HG02973 (cell line): ENCODE results near the gene SNX1.
"Not testable (repeated sequence)": the region's sequence is repeated elsewhere in the genome, so short reads cannot be mapped to it uniquely, and the experiment has no call there.

Experiments
- ATAC-seq: cut with Tn5 transposase; IDR thresholded peaks from one replicate; pipeline ENCODE4 v1.9.1; 2021; ENCODE audit warnings: moderate library complexity; ENCODE audit not compliant: unreplicated experiment

The SNX1 gene

DNA sequence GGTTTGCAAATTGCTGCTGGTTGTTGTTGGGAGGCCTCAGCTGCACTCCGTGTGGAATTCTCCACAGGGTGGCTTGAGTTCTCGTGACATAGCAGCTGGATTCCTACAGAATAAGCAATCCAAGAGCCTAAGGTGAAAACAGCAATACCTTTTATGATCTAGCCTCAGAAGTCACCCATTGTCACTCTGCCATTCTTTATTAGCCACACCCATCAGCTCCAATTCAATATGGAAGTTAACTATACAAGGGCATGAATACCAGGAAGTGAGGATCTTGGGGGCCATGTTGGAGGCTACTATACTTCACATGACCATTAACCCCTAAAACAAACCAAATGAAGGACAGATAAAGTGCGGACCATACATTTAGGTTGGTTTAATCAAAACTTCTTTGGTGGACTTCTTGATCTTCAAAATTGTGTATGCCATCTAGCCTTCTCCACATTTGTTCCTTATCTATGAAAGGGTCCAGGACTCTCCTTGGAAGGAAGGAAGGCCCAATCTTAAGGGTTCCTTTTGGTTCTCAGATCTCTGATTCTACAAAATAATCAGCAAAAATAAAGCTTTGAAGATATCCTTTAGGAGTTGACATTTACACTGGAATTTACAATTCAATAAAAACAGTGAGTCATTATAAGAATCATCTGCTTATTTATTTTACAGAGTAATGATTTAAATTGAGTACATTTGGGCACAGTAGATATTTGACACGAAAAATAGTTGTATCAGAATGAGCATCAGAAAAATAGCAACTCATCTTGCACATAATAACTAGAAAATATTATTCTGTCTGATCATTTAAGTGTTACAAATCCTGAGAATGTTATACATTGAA, 23.6 kb upstream of the SNX1 start:
- ATAC-seq = no peak

DNA sequence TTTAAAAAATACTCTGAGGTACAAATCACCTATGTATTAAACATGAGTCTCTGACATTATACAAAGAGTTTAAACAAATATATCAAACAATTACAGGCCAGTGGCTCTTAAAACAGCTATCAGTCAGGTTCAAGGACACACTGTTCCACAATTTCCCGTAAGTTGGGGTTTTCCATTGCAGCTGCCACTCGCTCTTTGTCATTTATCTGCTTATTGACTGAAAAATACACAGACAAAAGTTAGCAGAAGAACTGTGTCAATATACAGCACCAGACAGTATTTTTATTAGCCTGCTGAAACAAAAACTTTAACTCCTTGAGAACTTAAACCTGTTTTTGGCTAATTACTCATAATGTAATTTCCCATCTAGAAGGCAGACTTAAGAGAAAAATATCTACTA, 23.0 kb upstream of the SNX1 start:
- no peak for ATAC-seq

DNA sequence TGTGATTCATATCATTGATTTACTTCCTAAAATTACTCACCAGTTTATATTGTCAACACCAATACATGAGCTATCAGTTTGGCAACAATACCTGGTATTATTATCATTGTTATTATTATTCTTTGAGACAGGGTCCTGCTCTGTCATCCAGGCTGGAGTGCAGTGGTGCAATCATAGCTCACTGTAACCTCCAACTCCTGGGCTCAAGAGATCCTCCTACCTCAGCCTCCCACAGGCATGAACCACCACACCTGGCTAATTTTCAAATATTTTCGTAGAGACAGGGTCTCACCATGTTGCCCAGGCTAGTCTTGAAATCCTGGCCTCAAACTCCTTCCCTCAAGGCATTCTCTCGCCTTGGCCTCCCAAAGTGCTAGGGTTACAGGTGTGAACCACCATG, 22.3 kb upstream of the SNX1 start:
- ATAC-seq = not testable (repeated sequence)

DNA sequence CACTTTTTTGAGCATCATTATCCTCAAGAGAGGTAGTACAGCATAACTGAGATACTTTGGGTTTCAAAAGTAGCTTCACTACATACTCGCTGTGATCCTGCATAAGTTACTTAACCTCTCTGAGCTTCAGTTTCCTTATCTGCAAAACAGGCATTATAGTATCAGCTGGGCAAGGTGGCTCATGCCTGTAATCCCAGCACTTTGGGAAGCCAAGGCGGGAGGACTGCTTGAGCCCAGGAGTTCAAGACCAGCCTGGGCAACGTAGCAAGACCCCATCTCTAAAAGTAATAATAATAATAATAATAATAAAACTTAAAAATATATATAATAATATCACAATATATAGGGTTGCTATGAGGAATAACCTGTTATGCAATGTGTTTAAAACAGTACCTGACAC, 13.0 kb upstream of the SNX1 start:
- no peak for ATAC-seq

DNA sequence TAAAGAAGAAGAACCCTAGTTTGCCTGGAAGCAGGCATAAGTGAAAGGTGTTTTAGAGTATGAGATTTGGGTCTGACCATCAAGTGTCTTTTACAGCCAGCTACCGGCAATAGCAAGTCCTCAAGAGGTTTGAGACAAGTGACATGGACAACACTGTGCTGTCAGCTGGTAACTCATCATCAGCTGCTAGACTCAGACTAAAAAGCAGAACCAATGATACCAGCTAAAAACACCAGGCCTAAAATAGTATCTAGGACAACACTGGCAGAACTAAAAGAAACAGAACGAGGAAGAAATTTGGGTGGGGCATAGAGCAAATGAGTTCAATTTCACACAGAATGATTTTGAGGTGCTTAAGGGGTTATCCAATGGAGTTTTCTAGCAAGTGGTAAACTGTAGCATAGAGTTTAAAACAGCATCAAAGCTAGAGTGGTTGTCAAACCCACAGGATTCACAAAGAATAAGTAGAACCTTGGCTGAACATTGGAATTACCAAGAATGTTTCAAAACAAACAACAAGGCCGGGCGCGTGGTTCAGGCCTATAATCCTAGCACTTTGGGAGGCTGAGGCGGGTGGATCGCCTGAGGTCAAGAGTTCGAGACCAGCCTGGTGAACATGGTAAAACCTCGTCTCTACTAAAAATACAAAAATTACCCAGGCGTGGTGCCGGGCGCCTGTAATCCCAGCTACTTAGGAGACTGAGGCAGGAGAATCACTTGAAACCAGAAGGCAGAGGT, 6.1 kb upstream of the SNX1 start:
- ATAC-seq = no peak

DNA sequence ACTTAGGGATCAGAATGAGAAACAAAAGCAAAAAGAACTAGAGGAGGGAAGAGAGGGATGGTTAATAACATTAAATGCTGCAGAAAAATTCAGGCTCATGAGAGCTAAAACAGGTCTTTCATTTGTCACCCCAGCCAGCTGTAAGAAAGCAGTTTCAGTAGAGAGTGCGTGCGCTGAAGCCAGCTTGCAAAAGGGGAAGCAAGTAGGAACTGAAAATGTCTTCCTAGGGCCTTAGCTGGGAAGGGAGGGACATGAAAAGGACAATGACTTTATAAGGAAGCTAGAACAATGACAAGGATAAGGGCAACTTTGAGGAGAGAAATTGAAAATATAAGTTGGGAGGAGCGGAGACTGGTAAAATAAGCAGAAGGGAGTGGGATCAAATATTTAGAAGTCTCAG, 5.3 kb upstream of the SNX1 start:
- ATAC-seq = no peak

DNA sequence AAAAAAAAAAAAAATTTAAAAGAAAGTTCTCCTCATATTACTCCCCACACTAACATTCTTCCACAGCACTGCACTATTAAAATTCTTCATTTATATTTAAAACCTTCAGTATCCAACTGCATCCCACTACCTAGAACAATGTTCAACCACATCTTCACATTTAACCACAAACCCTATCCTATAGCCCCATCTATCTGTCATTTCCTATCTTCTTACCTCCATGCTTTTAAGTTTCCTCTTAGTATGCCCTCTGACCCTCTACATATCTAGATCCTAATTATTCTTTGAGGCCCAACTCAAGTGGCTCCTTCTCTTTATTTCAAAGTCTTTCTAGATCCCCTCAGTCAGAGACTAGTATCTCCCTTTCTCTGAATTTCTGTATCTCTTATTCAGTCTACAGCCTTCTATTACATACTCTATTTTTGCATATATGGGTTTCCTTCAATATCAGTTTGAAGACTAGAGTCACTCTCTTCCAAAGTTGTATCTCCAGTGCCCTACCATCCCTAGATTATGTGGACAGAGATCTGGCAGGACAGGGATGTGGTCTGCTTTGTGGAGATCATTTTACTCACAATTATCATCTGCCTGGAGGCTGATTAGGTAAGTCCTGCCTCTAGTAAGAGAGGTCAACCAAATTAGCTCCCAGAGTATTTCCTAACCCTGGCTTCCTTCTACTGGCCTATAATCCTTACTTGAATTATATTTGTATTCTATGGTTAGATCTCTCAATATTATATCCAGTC, 3.5 kb upstream of the SNX1 start:
- no peak for ATAC-seq

DNA sequence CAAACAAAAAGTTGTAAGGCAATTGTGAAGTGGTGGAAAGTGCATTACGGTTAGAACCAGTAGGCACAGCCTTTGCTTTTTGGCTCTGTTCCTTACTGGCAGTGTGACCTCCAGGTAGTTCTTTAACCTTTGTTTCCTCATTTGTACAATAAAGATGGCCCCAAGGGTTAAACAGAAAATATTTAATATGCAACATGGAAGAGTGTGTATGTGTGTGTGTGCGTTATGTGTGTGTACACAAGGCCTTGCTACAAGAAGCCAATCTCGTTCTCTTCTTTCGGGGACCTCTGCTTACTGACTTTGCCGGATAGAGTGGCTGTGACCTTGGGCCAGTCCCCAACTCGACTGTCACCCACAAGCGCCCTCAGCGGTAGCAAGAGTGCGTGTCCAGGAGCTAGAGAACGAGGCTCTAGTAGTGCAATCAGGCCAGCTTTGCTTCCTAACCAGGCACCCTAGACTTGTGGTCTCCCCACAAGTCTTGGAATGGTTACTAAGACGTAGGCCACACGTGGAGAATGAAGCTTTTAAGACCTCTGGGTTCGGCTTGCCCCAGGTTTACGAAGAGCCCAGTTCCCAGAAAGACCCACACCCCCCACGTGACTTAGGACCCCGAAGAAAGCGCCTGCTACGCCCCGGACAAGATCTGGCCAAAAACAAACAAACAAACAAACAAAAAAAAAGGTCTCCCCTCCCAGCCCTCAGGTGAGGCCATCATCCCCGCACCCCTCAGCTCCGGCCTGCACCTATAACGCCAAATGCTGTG, 2.7 kb upstream of the SNX1 start:
- no peak for ATAC-seq

DNA sequence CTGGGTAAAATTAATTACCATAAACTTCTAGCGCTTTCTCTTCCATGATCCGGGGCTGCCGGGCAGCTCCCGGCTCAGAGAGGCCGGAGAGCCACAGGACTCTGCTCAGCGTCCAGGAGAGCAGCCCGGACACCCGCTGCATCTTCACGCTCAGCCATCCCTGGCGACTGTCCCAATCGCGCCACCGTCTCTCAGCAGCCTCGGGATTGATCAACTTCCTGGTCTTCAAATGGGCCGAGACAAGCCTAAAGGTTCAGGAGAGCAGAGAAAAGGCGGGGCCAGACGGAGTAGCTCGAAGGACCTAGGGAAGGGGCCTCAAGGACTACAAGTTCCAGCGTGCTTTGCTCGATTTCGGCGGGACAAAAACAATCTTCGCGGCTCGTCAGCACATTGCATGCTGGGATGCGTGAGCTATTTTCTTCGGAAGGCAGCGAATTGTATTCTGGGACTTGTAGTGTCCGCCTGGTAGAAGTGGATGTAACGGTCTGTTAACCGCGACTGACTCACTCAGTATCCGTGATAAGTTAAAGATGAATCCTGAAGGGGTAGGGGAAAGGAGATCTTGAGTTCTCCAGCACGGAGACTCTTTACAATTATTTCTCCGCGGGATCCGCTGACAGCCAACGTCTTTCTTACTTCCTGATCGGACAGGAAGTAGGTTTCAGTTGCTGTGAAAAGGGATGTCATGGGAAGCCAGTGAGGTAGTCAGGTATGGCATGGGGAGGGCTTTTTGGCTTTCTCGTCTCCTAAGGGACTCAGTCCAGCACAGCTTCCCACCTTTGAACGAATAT, 2.0 kb upstream of the SNX1 start, which contains the start of gene CIAO2A:
TSS of gene CIAO2A (minus strand) at position 212 of the 791 bp plus-strand sequence. CDS start at position 142, 70 bp downstream.
- ATAC-seq = peak; percentile 53

DNA sequence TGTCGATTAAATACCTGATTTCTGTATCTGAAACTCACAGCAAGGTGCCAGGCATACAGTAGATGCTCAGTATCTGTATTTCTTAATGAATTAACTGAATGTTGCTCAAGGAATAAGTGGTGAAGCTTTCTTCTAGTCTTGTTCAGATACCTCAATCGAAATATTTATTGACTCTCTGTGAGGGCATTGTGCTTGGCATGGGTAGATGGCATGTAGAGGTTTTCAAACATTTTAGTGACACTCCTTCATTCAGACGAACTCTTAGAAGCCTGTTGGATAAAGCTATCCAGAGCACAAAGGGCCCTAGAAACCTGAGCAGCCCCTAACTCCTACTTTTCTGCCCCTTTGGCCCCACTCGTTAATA, 369 bp upstream of the SNX1 start:
- no peak for ATAC-seq

DNA sequence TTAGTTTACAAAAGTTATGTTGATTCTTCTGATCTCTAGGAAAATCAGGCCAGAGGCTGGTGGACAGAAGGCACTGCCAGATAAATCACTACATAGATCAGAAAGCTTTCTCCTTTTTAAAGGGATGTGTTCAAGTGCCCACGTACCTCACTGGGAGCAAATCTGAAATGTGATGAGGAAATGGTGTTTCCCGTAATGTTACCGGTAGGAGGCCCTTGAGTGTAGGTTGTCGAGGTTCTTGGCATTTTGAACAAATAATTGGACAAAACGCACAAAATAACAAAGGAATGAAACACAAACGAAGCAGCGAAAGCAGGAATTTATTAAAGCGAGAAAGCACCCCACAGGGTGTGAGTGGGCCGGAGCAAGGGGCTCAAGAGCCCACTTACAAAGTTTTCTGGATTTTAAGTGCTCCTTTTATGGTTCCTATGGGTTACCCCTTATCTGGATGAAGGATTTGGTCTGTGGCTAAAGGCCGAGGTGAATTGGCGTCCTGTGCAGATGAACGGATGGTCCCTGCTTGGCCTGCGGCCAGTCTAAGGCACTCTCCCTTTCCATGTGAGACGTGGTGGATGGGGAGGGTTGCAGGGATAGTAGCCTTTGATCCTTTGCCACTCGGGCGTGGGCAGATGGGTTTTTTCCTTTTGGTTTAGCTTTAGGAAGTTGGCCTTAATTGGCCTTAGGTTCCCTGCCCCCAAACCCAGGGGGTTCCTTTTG, 1.0 kb downstream of the SNX1 start:
- no peak for ATAC-seq

DNA sequence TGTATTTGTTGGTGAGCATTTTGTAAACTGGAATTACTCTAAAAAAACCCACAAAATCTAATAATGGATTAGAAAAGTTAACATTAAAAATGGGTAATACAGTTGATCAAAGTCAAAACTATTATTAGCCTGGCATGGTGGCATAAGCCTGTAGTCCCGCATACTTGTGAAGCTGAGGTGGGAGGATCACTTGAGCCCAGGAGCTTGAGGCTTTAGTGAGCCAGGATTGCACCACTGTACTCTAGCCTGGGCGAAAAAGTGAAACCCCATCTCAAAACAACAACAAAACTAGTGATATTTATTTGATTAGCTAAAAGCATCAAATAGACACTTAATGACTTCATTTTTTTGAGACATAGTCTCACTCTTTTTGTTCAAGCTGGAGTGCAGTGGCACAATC, 3.6 kb downstream of the SNX1 start:
- no peak for ATAC-seq

DNA sequence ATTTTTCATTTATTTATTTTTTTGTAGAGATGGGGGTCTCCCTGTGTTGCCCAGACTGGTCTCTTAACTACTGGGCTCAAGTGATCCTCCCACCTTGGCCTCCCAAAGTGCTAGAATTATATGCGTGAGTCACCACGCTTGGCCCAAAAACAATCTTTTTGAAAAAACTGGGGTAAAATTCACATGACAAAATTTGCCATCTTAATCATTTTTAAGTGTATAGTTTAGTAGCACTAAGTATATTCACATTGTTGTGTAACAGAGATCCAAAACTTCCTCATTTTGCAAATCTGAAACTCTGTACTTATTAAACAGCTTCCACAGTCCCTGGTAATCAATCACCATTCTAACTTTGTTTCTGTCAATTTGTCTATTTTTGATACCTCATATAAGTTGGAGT, 5.2 kb downstream of the SNX1 start:
- ATAC-seq = no peak

DNA sequence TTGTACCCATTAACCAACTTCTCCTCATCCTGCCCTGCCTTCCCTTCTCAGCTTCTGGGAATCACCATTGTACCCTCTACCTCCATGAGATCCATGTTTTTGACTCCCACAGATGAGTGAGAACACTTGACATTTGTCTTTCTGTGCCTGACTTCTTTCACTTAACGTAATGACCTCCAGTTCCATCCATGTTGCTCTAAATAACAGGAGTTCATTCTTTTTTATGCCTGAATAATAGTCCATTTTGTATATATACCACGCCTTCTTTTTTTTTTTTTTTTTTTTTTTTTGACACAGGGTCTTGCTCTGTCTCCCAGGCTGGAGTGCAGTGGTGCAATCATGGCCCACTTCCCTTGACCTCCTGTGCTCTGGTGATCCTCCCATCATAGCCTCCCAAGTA, 6.7 kb downstream of the SNX1 start:
- no peak for ATAC-seq

DNA sequence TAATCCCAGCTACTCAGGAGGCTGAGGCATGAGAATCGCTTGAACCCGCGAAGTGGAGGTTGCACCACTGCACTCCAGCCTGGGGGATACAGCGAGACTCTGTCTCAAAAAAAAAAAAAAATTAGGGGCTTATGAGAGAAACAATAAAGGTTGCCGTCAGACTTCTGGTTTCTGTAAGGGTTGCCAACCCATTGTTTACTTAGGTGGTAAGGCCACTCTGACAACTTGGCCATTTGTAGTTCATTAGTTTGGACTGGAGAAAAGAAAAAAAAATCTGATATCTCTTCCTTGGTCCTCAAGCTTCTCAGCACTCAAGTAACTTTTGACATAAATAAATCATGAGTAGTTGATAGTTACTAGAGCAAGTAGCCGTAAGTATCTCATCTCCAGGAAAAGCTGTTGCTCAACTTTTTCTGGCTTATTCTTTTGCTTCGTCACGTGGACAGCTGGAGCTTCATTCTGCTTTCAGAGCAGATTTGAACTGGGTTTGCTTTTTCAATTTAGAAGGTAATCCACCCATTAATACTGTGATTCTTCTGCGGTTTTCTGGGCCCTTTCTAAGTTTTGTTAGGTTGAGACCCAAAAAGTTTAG, 9.4 kb downstream of the SNX1 start:
- no peak for ATAC-seq

DNA sequence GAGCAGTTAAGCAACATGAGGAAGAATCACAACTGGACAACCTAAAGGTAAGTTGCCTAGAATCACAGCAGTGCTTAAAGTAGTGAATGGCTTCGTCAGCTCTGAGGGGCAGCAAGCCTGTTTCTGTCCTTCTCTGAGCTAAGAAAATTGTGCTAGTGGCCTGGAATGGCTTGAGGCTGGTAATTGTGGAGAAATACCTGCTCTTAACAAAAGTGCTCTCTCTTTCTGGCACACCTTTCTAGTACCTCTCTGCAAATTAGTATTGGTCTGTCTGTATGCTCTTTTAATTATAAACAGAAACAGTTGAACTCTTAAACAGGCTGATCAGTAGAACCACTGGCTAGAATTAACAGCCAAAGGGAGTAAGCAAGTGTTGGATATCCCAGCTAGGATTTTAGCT, 11.6 kb downstream of the SNX1 start:
- ATAC-seq = no peak

DNA sequence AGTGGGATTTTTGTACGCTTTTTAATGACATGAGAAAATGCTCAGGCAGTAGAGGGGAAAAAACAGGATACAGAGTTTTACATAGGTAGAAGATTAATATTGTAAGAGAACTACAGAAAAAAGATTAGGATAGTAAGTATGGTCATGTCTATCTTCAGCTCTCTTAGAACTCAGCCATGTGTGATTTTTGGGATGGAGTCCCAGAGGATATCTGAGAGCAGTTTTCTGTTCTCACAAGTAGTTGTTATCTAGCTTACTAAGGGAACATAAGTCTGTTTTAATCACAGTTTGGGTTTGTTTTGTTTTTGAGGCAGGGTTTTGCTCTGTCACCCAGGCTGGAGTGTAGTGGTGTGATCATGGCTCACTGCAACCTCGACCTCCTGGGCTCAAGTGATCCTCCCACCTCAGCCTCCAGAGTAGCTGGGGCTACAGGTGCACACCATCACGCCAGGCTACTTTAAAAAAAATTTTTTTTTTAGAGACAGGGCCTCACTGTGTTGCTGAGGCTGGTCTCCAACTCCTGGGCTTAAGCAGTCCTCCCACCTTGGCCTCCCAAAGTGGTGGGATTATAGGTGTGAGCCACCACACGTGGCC, 14.4 kb downstream of the SNX1 start:
- not testable (repeated sequence) for ATAC-seq

DNA sequence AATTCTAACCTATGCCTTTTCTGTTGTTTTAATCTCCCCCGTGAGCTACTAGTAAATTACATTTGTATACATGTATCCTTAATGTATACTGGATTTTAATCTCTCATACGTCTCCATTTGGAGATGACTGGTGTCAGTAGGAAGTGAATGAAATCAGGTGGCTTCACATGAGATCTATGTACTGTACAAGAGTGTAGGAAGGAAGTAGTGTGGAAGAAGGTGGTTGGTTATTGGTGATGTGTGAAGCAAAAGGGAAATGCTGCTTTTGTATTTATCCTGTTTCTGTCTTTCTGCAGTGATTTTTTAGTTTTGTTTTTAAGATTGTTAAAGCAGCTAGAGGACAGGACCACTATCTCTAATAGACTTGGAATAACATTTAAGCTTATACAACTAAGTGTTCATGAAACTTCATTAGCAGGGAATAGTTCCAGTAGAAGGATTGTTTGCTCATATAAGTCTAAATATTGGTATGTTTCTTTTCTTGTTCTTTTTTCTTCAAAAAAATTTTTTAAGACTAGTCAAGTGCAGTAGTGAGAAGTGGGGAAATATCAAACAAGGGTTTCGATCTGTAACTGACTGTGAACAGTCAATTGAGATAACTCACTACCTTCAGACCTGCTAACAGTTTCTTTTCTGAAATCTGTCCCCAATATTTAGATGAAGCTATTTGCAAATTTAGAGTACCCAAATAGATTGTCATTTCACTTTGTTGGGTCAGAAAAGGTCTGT, 15.3 kb downstream of the SNX1 start:
- ATAC-seq = no peak
